ENCODE data around the gene B3GNT4. TPM values are rescaled to one million over a fixed set of nuclear protein-coding genes. Genes with fewer than 3 reads are reported as not detected.

Gene B3GNT4
- polyA plus RNA-seq (2011; rRNA removed) (0.12 and 0.32 TPM in 2 replicates), polyA minus RNA-seq (2011; rRNA and poly(A)+ RNA removed) (0.26 and 1.1 TPM in 2 replicates)

DNA sequence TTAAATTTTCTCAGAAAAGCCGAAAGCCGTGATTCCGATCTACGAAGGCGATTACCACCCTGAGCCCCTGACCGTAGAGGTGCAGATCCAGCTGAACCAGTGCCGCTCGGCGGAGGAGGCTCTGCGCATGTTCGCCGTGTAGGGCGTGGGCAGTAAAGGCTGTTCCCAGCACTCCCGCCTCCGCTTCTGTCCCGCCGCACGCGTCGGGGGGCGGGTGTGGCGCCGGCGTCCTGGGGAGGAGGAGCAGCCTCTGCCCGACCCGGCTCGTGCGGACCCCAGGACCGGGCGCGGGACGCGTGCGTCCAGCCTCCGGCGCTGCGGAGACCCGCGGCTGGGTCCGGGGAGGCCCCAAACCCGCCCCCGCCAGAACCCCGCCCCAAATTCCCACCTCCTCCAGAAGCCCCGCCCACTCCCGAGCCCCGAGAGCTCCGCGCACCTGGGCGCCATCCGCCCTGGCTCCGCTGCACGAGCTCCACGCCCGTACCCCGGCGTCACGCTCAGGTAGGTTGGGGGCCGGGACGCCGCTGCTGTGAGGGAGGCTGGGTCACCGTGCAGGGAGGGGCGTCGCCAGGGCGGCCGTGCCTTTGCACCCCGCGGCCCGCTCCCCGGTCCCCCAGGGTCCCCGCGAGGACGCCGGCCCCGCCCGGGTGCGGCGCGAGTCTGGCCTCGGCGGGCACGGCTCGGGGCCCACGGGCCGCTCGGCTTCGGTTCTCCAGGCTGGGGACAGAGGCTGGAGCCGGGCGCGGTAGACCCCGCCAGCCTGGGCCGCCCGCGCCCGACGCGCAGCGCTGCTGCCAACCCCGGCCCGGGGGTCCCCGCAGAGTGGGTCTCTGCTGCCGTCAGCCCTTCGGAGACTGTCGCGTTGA, at the start of gene B3GNT4:
TSS of gene B3GNT4 (plus strand) at position 409 of the 866 bp plus-strand sequence. CDS start 910 bp downstream, outside the sequence.
- Histone ChIP-seq H3K4me3 (ENCODE audit: low read depth, low read length) (peak within 1 kb of the TSS; percentile 64), H3K27ac (ENCODE audit: low read depth, low read length) (no peak within 1 kb of the TSS), H3K27me3 (ENCODE audit: control insufficient read depth, insufficient read depth, low read length) (peaks cover 10% of the 10 kb centered on the region), H3K9me3 (ENCODE audit: control insufficient read depth, insufficient read depth, low read length) (no peaks in the 10 kb centered on the region; the same call in 1 of the 2 replicates)
- POLR2A ChIA-PET = interaction anchor here (0.6 kb wide), 1 partner anchor 51 kb away, joined by 4 read pairs; no protein-coding TSS in a partner anchor
- CTCF ChIA-PET = interaction anchor here (0.6 kb wide), 1 partner anchor 150 kb away, joined by 3 read pairs; no protein-coding TSS in a partner anchor
- DNase-seq (ENCODE audit: low read depth, low spot score) = no peak
- TF ChIP-seq, protein P1, sequence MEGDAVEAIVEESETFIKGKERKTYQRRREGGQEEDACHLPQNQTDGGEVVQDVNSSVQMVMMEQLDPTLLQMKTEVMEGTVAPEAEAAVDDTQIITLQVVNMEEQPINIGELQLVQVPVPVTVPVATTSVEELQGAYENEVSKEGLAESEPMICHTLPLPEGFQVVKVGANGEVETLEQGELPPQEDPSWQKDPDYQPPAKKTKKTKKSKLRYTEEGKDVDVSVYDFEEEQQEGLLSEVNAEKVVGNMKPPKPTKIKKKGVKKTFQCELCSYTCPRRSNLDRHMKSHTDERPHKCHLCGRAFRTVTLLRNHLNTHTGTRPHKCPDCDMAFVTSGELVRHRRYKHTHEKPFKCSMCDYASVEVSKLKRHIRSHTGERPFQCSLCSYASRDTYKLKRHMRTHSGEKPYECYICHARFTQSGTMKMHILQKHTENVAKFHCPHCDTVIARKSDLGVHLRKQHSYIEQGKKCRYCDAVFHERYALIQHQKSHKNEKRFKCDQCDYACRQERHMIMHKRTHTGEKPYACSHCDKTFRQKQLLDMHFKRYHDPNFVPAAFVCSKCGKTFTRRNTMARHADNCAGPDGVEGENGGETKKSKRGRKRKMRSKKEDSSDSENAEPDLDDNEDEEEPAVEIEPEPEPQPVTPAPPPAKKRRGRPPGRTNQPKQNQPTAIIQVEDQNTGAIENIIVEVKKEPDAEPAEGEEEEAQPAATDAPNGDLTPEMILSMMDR (IDR thresholded peaks at IDR 0.05; ENCODE audit: low read depth, low read length) = no peak

DNA sequence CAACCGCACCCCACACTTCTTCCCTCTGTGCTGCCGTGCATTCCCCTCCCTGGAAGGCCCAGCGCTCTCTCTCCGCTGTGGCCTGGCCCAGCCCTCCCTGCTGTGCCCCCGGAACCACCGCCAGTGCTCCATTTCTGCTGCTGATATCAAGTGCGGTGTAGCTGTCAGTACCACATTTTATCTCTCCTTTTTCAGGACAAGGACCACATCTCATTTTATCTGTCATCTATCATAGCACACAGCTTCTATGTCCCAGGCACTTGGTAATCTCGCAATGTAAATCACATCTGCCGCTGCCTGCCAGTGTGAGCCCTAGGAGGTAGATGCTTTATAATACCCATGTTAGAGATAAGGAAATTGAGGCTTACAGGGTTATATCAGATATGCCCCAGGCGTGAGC, 47.8 kb upstream of the B3GNT4 start:
- ChIA-PET CTCF (no interaction called here), POLR2A (no interaction called here)
- H3K27me3 ChIP-seq (ENCODE audit: control insufficient read depth, insufficient read depth, low read length) = peaks cover 7% of the 10 kb centered on the region
- DNase-seq (ENCODE audit: low read depth, low spot score) = no peak
- H3K9me3 ChIP-seq (ENCODE audit: control insufficient read depth, insufficient read depth, low read length) = no peaks in the 10 kb centered on the region
- TF ChIP-seq, protein P1 (IDR thresholded peaks at IDR 0.05; ENCODE audit: low read depth, low read length) = no peak
- H3K27ac ChIP-seq (ENCODE audit: low read depth, low read length) = no peak overlapping the region
- H3K4me3 ChIP-seq (ENCODE audit: low read depth, low read length) = no peak overlapping the region

DNA sequence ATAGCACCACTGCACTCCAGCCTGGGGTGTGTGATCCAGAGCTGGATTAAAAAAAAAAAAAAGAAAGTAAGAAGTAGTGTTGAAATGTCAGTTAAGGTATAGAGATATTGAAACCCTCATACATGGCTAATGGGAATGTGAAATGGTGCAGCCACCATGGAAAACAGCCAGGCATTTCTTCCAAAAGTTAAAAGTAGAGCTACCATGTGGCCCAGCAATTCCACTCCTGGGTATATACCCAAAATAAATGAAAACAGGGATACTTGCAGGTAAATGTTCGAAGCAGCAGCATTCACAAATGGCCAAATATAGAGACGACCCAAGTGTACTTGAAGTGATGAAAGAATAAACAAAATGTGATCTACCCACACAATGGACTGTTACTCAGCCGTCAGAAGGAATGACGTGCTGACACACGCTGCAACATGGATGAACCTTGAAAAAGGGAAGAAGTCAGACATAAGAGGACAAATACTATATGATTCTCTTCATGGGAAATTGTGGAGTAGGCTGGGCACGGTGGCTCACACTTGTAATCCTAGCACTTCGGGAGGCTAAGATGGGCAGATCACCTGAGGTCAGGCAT, 44.7 kb upstream of the B3GNT4 start:
- ChIA-PET POLR2A (interaction anchor here (1.1 kb wide), 1 partner anchor 18 kb away, joined by 5 read pairs; no protein-coding TSS in a partner anchor), CTCF (interaction anchor here (0.7 kb wide), 1 partner anchor 32 kb away, joined by 3 read pairs; no protein-coding TSS in a partner anchor)
- Histone ChIP-seq H3K27ac (ENCODE audit: low read depth, low read length) (no peak overlapping the region), H3K4me3 (ENCODE audit: low read depth, low read length) (no peak overlapping the region), H3K9me3 (ENCODE audit: control insufficient read depth, insufficient read depth, low read length) (no peaks in the 10 kb centered on the region), H3K27me3 (ENCODE audit: control insufficient read depth, insufficient read depth, low read length) (peaks cover 9% of the 10 kb centered on the region)
- TF ChIP-seq, protein P1 (IDR thresholded peaks at IDR 0.05; ENCODE audit: low read depth, low read length) = no peak
- no peak for DNase-seq (ENCODE audit: low read depth, low spot score)

DNA sequence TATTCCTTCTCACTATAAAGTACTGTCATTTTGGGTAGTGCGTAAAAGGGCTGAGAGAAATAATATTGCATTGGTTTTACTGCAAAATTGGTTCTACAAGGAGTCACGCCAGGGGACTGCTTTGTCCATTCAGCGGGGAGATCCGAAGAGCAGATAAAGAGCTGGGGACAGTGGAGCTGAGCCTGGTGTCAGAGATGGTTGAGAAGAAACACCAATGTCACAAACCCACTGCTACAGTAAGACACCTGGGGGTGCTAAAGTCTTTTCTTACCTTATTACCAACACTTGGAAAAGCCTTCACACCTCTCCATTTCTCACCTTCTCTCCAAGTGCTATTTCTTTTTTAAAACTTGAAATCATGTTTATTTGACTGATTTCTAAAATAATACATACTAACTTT, 43.6 kb upstream of the B3GNT4 start:
- ChIA-PET CTCF (no interaction called here), POLR2A (interaction anchor here (0.7 kb wide), 1 partner anchor 108 kb away, joined by 6 read pairs; no protein-coding TSS in a partner anchor)
- Histone ChIP-seq H3K4me3 (ENCODE audit: low read depth, low read length) (no peak overlapping the region), H3K27me3 (ENCODE audit: control insufficient read depth, insufficient read depth, low read length) (peaks cover 9% of the 10 kb centered on the region), H3K9me3 (ENCODE audit: control insufficient read depth, insufficient read depth, low read length) (no peaks in the 10 kb centered on the region), H3K27ac (ENCODE audit: low read depth, low read length) (no peak overlapping the region)
- TF ChIP-seq, protein P1 (IDR thresholded peaks at IDR 0.05; ENCODE audit: low read depth, low read length) = no peak
- DNase-seq (ENCODE audit: low read depth, low spot score) = no peak

Data from AG04450 (cell line).